Raji (cell line): ENCODE measurements around the gene CGB1.

ENCODE experiments used
- POLR2A ChIP-seq: IDR thresholded peaks from 2 replicates; pipeline ENCODE4 v1.6.1; 2011; ENCODE audit warnings: low read depth, low read length, control low read depth; ENCODE audit not compliant: insufficient read depth

Gene CGB1

DNA sequence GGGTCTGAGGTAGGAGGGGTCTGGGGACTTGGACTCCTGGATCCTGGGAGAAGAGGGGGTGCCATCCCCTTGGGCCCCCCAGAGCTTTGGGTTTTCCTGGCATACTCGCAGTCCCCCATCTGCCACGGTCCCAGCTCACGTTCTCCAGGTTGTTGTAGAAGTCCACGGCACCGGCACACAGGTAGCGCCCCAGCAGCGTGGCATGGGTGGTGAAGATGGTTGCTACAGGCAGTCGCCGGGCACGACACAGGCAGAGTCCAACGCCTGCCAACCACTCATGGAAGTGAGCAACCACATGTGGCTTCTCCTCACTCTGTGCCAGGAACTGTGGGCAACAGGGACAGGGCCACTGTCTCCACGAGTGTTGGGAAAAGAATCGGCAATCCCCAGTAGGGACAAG lies 51.0 kb downstream of the CGB1 start:
- no peak for TF ChIP-seq POLR2A
